HG02763 (cell line): Measurements from ENCODE around the gene F7.
"Not testable (repeated sequence)": the region's sequence is repeated elsewhere in the genome, so short reads cannot be mapped to it uniquely, and the experiment has no call there.

Source experiments
- ATAC-seq: cut with Tn5 transposase; IDR thresholded peaks from one replicate; pipeline ENCODE4 v1.9.1; 2021; ENCODE audit warnings: mild to moderate bottlenecking, moderate library complexity; ENCODE audit not compliant: unreplicated experiment

F7 gene

GRCh38 chr13:113098162-113098732 lies 7.3 kb upstream of the F7 start:
- no peak for ATAC-seq

- ATAC-seq: no peak
Observed at GRCh38 chr13:113099142-113099541, 6.4 kb upstream of the F7 start.

- not testable (repeated sequence) for ATAC-seq
Observed at GRCh38 chr13:113102302-113102701, 3.3 kb upstream of the F7 start.

- ATAC-seq: no peak
Observed at GRCh38 chr13:113102727-113103126, 2.9 kb upstream of the F7 start.

GRCh38 chr13:113103646-113104045 lies 1.9 kb upstream of the F7 start:
- ATAC-seq: no peak

- ATAC-seq: no peak
Observed at GRCh38 chr13:113105921-113106452, 396 bp downstream of the F7 start.

GRCh38 chr13:113106711-113107351 lies 1.2 kb downstream of the F7 start:
- no peak for ATAC-seq

- ATAC-seq: not testable (repeated sequence)
Observed at GRCh38 chr13:113108521-113108920, 2.9 kb downstream of the F7 start.

GRCh38 chr13:113109151-113110047 lies 3.8 kb downstream of the F7 start:
- ATAC-seq: no peak

- ATAC-seq: no peak
Observed at GRCh38 chr13:113110048-113110851, 4.7 kb downstream of the F7 start.

GRCh38 chr13:113110852-113111315 lies 5.3 kb downstream of the F7 start:
- ATAC-seq: no peak

GRCh38 chr13:113111821-113112220 lies 6.2 kb downstream of the F7 start:
- not testable (repeated sequence) for ATAC-seq

- not testable (repeated sequence) for ATAC-seq
Observed at GRCh38 chr13:113112475-113112874, 6.9 kb downstream of the F7 start.

- no peak for ATAC-seq
Observed at GRCh38 chr13:113112893-113113845, 7.6 kb downstream of the F7 start.

- ATAC-seq: no peak
Observed at GRCh38 chr13:113113846-113114271, 8.3 kb downstream of the F7 start.

GRCh38 chr13:113114511-113115362 lies 9.1 kb downstream of the F7 start:
- no peak for ATAC-seq

- ATAC-seq: no peak
Observed at GRCh38 chr13:113115363-113116205, 10.0 kb downstream of the F7 start.
